GM19324 (cell line): ENCODE measurements around the gene ADPRH.
"Not testable (repeated sequence)": the region's sequence is repeated elsewhere in the genome, so short reads cannot be mapped to it uniquely, and the experiment has no call there.

ENCODE experiments used
- ATAC-seq: cut with Tn5 transposase; IDR thresholded peaks from one replicate; pipeline ENCODE4 v1.9.1; 2021; ENCODE audit warnings: mild to moderate bottlenecking, moderate library complexity; ENCODE audit not compliant: unreplicated experiment, low FRiP score

The ADPRH gene

GRCh38 chr3:119594929-119595328 is 15.6 kb downstream of the ADPRH start:
- not testable (repeated sequence) for ATAC-seq

- no peak for ATAC-seq
These were observed 16.5 kb downstream of the ADPRH start for GRCh38 chr3:119595639-119596334.

DNA sequence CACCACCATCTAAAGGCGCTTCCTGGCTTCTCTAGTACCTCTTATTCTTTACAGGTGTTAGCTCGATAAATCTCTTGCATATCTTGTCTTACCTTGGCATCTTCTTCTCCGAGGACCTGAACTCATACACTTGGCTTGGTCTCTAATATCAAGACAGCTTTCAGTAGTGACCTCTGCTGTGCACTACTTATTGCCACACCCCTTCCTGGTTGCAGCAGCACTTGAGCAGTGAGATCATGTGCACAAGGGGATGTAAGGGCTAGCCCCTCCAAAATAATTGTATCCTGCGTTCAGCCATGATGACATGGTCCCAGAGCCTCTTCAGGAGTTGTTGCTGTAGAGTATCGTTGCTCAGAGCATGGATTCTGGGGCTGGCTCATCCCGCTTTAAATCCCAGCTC is 17.1 kb downstream of the ADPRH start:
- ATAC-seq, result no peak

GRCh38 chr3:119597548-119598288 is 18.4 kb downstream of the ADPRH start, which contains the start of gene PLA1A:
Gene PLA1A (plus strand): TSS chr3:119597885. CDS start chr3:119597914, 29 bp downstream.
- ATAC-seq, result no peak

GRCh38 chr3:119598410-119599098 is 19.3 kb downstream of the ADPRH start:
- peak; percentile 34 for ATAC-seq

GRCh38 chr3:119599558-119600174 is 20.4 kb downstream of the ADPRH start:
- no peak for ATAC-seq

DNA sequence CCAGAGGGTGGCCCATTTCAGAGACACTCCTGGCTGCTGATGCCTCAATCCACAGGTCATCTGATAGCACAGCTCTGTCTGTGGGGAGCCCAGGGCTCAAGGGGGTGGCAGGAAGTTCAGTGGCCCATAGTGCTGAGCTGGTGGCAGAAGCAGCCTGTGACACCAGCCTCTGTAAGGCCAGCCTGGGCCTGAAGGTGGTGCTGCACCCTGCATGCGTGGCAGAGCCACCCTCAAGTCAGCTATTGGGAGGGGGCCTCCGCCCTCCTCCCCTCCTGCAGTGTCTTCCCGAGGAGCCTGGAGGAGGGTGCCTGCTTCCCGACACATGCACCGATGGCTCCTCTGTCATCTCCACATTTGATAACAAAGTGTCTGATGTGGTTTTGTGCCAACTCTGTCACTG is 21.4 kb downstream of the ADPRH start:
- peak; percentile 64 for ATAC-seq

GRCh38 chr3:119601154-119601553 is 21.9 kb downstream of the ADPRH start:
- peak; percentile 11 for ATAC-seq

DNA sequence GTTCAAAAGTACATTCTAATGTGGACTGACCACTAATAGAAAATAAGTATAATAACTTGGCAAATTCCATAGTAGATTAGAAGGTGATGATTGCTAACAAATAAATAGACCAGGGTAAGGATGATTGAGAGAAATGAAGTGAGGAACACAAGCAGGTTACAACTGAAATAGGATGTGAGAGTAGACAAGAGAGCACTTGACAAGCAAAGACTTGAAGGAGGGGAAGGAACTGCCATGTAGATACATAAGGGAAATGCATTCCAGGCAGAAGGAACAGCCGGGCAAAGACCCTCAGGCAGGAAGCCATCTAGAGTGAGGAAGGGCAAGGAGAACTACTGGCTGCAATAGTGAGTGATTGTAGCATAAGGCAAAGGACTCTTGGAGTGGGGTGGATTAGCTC is 23.4 kb downstream of the ADPRH start:
- ATAC-seq, result no peak

GRCh38 chr3:119604878-119605277 is 25.6 kb downstream of the ADPRH start:
- no peak for ATAC-seq

- ATAC-seq, result no peak
These were observed 29.2 kb downstream of the ADPRH start for GRCh38 chr3:119608405-119609000.

DNA sequence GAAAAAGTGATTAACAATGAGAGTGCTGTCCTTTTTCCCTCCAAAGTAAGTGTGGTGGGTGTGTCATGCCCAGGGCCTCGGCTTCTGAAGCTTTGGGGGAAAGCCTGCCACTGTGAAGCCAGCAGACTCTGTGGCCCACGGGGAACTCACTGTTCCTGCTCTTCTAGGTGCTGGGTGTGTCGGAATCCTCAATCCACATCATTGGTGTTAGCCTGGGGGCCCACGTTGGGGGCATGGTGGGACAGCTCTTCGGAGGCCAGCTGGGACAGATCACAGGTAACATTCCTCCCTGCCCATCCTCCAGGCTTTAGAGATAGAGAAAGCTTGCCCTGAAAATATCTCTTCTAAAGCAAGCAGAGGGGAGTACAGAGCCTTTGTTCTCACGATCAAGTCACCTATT is 30.0 kb downstream of the ADPRH start:
- no peak for ATAC-seq

DNA sequence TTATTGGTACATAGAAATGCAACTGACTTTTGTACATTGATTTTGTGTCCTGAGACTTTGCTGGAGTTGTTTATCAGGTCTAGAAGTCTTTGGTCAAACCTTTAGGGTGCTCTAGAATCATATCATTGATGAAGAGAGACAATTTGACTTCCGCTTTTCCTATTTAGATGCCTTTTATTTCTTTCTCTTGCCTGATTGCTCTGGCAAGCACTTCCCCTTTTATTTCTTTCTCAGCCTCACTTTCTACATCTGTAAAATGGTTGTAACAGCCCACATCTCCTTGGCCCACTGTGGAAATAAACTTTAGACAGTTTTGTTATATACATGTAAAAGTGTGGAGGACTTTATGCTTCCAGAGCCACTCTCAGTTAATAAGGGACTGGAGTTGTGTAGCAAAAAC is 32.4 kb downstream of the ADPRH start:
- ATAC-seq, result no peak

GRCh38 chr3:119613201-119613600 is 33.9 kb downstream of the ADPRH start:
- ATAC-seq, result no peak

GRCh38 chr3:119613872-119614271 is 34.6 kb downstream of the ADPRH start:
- no peak for ATAC-seq

DNA sequence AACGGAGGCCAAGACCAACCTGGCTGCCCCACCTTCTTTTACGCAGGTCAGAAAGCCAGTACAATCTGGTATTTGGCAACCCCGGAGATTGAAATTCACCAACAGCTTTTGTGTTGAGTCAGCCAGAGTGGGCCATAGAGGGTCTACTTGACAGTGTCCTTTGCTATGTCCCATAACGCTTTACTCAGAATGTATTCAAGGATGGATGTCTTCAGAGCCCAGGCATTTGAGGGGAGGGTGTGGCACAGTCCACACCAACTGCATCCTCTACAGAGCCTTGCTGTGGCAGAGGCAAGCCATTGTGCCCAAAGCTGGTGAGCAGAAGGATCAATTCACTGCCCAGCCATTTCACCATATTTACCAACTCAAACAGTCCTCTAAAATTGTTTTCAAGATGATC is 36.8 kb downstream of the ADPRH start:
- ATAC-seq, result no peak

DNA sequence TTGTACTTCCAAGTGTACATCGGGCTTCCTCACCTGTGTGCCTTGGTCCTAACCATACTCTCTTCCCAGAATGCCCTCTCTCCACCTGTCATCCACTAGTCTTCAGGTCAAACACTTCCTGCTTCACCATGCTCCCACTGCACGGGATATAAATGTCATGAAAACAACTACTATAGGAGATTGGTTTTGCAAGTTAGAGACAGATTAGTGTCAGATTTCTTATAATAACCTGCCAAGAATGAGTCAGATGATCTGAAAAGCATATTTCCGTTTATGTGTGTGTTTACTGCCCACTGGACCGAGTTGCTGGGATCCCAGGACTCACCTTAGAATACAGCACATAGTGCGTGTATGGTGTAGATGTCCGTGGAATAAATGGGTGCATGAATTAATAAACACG is 39.8 kb downstream of the ADPRH start:
- no peak for ATAC-seq

DNA sequence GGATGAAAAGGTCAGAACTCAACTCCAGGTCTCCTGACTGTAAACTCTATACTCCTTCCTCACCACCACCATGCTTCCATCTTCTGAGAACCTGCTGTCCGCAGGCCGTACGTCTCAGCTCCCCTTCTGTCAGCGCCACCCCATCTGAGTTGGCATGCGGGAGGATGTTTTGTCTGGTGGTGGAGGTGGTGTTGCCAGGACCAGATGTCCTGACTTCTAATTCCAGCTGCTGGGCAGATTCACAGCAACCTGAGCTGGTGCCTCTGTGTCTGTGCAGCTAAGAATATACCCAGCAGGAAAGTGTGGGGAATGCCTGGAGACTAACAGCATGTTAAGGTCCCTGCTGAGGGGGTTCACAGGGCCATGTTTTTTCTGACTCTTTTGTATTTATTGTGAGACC is 41.6 kb downstream of the ADPRH start:
- ATAC-seq, result no peak

DNA sequence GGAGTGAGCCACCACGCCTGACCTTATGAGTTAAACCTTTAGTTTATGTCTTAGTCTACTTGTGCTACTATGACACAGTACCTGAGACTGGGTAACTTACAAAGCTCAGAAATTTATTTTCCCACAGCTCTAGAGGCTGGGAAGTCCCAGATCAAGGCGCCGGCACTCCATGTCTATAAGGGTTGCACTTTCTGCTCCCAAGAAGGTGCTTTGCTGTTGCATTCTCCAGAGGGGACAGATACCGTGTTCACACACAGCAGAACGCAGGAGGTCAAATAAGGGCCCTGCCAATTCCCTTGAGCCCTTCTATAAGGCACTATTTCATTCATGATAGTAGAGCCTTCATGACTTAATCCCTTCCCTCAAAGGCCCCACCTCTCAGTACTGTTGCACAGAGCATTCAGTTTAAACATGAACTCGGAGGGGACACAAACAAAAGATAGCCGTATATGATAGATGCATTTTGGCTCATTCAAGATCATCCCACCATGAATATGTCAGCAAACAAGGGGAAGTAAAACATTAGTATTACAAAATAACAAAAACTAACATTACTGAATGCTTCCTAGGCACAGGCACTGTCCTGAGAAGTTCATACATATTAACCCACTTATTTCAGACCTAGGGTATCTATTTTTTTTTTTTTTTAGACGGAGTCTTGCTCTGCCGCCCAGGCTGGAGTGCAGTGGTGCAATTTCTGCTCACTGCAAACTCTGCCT is 44.9 kb downstream of the ADPRH start:
- no peak for ATAC-seq
